Measurements from ENCODE around the gene FES.

- no peak for TF ChIP-seq CTCF (IDR thresholded peaks at IDR 0.05)
- TF ChIP-seq POLR2A (IDR thresholded peaks at IDR 0.05) = peak; percentile 57
Measured at GRCh38 chr15:90862964-90863778, 21.1 kb upstream of the FES start.
